Nephron progenitor cell (in vitro differentiated cells): ENCODE data around the gene TCF12.
A peak's percentile ranks its signal among the peaks of the same experiment; 100 is the strongest.

ENCODE experiments used
- DNase-seq: peaks from one replicate; pipeline ENCODE4 v3.0.0; 2021
- H3K27ac Mint-ChIP-seq: 2 replicates; pipeline ENCODE4 v1.8.0; 2021; ENCODE audit warnings: mild to moderate bottlenecking, moderate library complexity, mixed read lengths
- H3K27me3 Mint-ChIP-seq: 2 replicates; pipeline ENCODE4 v1.8.0; 2021; ENCODE audit warnings: mild to moderate bottlenecking, low read depth, mixed read lengths; ENCODE audit not compliant: poor library complexity
- H3K36me3 Mint-ChIP-seq: 2 replicates; pipeline ENCODE4 v1.8.0; 2021; ENCODE audit warnings: low read depth, mixed read lengths
- H3K4me1 Mint-ChIP-seq: 2 replicates; pipeline ENCODE4 v1.8.0; 2021; ENCODE audit warnings: mixed read lengths
- H3K4me3 Mint-ChIP-seq: 2 replicates; pipeline ENCODE4 v1.8.0; 2021; ENCODE audit warnings: mild to moderate bottlenecking, moderate library complexity, mixed read lengths
- H3K9me3 Mint-ChIP-seq: 2 replicates; pipeline ENCODE4 v1.8.0; 2021; ENCODE audit warnings: mild to moderate bottlenecking, moderate library complexity, mixed read lengths
- CTCF ChIP-seq: fragments of 200-600 bp; sonication (generic); IDR thresholded peaks from 2 replicates; pipeline ENCODE4 v1.5.0; 2021; ENCODE audit warnings: antibody characterized with exemption

Gene TCF12

GRCh38 chr15:56984681-56985481, 66.4 kb downstream of the TCF12 start:
- no peaks in the 10 kb centered on the region for H3K9me3 Mint-ChIP-seq
- DNase-seq: no peak
- no peak for TF ChIP-seq CTCF
- peaks cover 3% of the 10 kb centered on the region for H3K36me3 Mint-ChIP-seq
- H3K4me3 Mint-ChIP-seq: no peak overlapping the region
- peaks cover 48% of the 10 kb centered on the region for H3K4me1 Mint-ChIP-seq
- peak overlapping the region; percentile 40 for H3K27ac Mint-ChIP-seq
- no peaks in the 10 kb centered on the region for H3K27me3 Mint-ChIP-seq

GRCh38 chr15:56985856-56986255, 67.4 kb downstream of the TCF12 start:
- no peak for TF ChIP-seq CTCF
- Mint-ChIP-seq H3K4me3 (no peak overlapping the region), H3K36me3 (peaks cover 13% of the 10 kb centered on the region), H3K9me3 (no peaks in the 10 kb centered on the region), H3K27ac (no peak overlapping the region), H3K4me1 (peaks cover 42% of the 10 kb centered on the region), H3K27me3 (no peaks in the 10 kb centered on the region)
- DNase-seq: no peak

- H3K9me3 Mint-ChIP-seq: no peaks in the 10 kb centered on the region
- no peak overlapping the region for H3K4me3 Mint-ChIP-seq
- peaks cover 31% of the 10 kb centered on the region for H3K4me1 Mint-ChIP-seq
- no peak for DNase-seq
- no peak for TF ChIP-seq CTCF
- peaks cover 26% of the 10 kb centered on the region for H3K36me3 Mint-ChIP-seq
- no peaks in the 10 kb centered on the region for H3K27me3 Mint-ChIP-seq
- no peak overlapping the region for H3K27ac Mint-ChIP-seq
Measured at GRCh38 chr15:56987286-56987685, 68.8 kb downstream of the TCF12 start.

GRCh38 chr15:56988219-56988618, 69.8 kb downstream of the TCF12 start:
- Mint-ChIP-seq H3K27ac (no peak overlapping the region), H3K4me3 (no peak overlapping the region), H3K9me3 (peaks cover 3% of the 10 kb centered on the region), H3K27me3 (no peaks in the 10 kb centered on the region), H3K4me1 (peaks cover 28% of the 10 kb centered on the region), H3K36me3 (peaks cover 35% of the 10 kb centered on the region)
- no peak for TF ChIP-seq CTCF
- DNase-seq: no peak

- H3K4me1 Mint-ChIP-seq: peaks cover 17% of the 10 kb centered on the region
- H3K36me3 Mint-ChIP-seq: peaks cover 48% of the 10 kb centered on the region
- no peak for DNase-seq
- no peak for TF ChIP-seq CTCF
- no peak overlapping the region for H3K4me3 Mint-ChIP-seq
- peaks cover 15% of the 10 kb centered on the region for H3K9me3 Mint-ChIP-seq
- H3K27me3 Mint-ChIP-seq: no peaks in the 10 kb centered on the region
- H3K27ac Mint-ChIP-seq: no peak overlapping the region
Measured at GRCh38 chr15:56989411-56989924, 71.0 kb downstream of the TCF12 start.

- Mint-ChIP-seq H3K9me3 (peaks cover 27% of the 10 kb centered on the region), H3K36me3 (peaks cover 63% of the 10 kb centered on the region), H3K4me3 (no peak overlapping the region), H3K27ac (no peak overlapping the region), H3K27me3 (no peaks in the 10 kb centered on the region), H3K4me1 (peaks cover 17% of the 10 kb centered on the region)
- no peak for DNase-seq
- no peak for TF ChIP-seq CTCF
Measured at GRCh38 chr15:56991017-56991416, 72.6 kb downstream of the TCF12 start.
